ENCODE results near the gene PHACTR3. TPM values are rescaled to one million over a fixed set of nuclear protein-coding genes. Genes with fewer than 3 reads are reported as not detected.

The PHACTR3 gene
- total RNA-seq, 1 experiment from 2014 or later, result not detected

- no peak for DNase-seq
- H3K36me3 ChIP-seq, result no peaks in the 10 kb centered on the region
- H3K4me3 ChIP-seq, result no peak overlapping the region
- no peaks in the 10 kb centered on the region; the same call in 1 of the 2 replicates for H3K27me3 ChIP-seq
- no peaks in the 10 kb centered on the region; the same call in 1 of the 2 replicates for H3K9me3 ChIP-seq
Observed at GRCh38 chr20:59705651-59706399, 101.5 kb downstream of the PHACTR3 start.

DNA sequence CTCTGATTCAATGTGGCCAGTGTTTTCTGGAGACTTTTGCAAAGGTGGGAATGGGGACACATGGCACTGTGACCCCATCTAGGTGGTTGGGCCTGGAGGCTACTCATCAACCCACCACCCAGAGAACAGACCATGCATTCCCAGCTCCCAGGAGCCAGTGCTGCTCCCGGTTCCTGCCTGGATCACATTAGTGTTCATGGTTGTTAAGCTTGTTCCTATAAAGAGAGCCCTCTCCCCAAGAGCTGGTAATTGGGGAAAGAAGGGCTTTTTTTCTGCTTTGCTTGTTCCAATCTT lies 102.0 kb downstream of the PHACTR3 start:
- DNase-seq, result no peak
- Histone ChIP-seq H3K9me3 (no peaks in the 10 kb centered on the region; the same call in 1 of the 2 replicates), H3K4me3 (no peak overlapping the region), H3K27me3 (no peaks in the 10 kb centered on the region; the same call in 1 of the 2 replicates), H3K36me3 (no peaks in the 10 kb centered on the region)

- no peaks in the 10 kb centered on the region for H3K36me3 ChIP-seq
- no peak for DNase-seq
Observed at GRCh38 chr20:59708326-59708725, 104.0 kb downstream of the PHACTR3 start.

GRCh38 chr20:59709636-59710035 lies 105.3 kb downstream of the PHACTR3 start:
- no peak overlapping the region for H3K4me3 ChIP-seq
- H3K9me3 ChIP-seq, result no peaks in the 10 kb centered on the region; the same call in 1 of the 2 replicates
- no peak for DNase-seq
- no peaks in the 10 kb centered on the region for H3K27me3 ChIP-seq
- no peaks in the 10 kb centered on the region for H3K36me3 ChIP-seq

More at GRCh38 chr20:59708326-59708725, 104.0 kb downstream of the PHACTR3 start:
- H3K4me3 ChIP-seq, result no peak overlapping the region
- no peaks in the 10 kb centered on the region for H3K27me3 ChIP-seq
- H3K9me3 ChIP-seq, result no peaks in the 10 kb centered on the region; the same call in 1 of the 2 replicates

DNA sequence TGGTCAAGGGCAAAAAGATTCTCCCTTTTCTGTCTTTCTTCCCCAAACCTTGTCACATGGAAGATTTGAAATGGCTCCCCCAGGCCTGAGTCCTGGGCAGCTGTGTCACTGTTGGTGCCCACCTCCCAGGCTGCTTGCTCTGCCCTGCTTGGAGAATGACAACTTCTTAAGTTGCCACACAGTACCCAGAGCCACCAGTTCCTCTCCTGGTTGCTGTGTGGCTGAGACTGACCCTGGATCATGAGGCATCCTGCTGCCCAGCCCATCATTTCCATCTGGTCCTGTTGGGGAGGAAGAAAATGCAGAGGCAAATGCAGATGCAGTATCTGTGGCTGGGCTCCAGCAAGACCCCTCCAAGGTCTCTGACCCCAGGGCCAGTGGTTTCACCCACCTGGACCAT lies 113.7 kb downstream of the PHACTR3 start:
- Histone ChIP-seq H3K27me3 (no peaks in the 10 kb centered on the region), H3K36me3 (no peaks in the 10 kb centered on the region), H3K9me3 (no peaks in the 10 kb centered on the region), H3K4me3 (no peak overlapping the region)
- no peak for DNase-seq

GRCh38 chr20:59718751-59719150 lies 114.4 kb downstream of the PHACTR3 start:
- DNase-seq, result no peak
- H3K9me3 ChIP-seq, result no peaks in the 10 kb centered on the region
- no peak overlapping the region for H3K4me3 ChIP-seq
- no peaks in the 10 kb centered on the region for H3K27me3 ChIP-seq
- H3K36me3 ChIP-seq, result no peaks in the 10 kb centered on the region

GRCh38 chr20:59720013-59720412 lies 115.7 kb downstream of the PHACTR3 start:
- no peak for DNase-seq
- no peaks in the 10 kb centered on the region for H3K9me3 ChIP-seq

DNA sequence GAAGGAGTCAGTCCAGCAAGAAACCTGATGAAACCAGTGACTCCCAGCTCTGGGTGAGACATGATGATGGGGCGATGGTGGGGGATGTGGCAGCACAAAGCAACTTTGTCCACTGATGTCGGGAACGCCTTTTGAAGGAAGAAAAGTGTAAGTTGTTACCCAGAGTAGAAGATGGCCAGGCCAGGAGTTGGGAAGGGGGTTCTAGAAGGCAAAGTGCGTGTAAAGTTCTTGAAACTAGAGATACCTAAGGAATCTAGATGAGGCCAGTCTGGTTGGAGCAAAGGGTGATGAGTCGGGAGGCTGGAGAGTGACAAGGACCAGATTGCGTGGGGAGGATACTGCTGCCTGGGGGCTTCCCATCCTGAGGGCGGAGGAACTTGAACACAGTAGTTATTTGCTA lies 117.0 kb downstream of the PHACTR3 start:
- H3K27me3 ChIP-seq, result no peaks in the 10 kb centered on the region
- no peak for DNase-seq
- H3K4me3 ChIP-seq, result no peak overlapping the region
- no peaks in the 10 kb centered on the region for H3K36me3 ChIP-seq
- H3K9me3 ChIP-seq, result no peaks in the 10 kb centered on the region

More at GRCh38 chr20:59720013-59720412, 115.7 kb downstream of the PHACTR3 start:
- Histone ChIP-seq H3K4me3 (no peak overlapping the region), H3K36me3 (no peaks in the 10 kb centered on the region), H3K27me3 (no peaks in the 10 kb centered on the region)

GRCh38 chr20:59723108-59723500 lies 118.8 kb downstream of the PHACTR3 start:
- H3K27me3 ChIP-seq, result no peaks in the 10 kb centered on the region

DNA sequence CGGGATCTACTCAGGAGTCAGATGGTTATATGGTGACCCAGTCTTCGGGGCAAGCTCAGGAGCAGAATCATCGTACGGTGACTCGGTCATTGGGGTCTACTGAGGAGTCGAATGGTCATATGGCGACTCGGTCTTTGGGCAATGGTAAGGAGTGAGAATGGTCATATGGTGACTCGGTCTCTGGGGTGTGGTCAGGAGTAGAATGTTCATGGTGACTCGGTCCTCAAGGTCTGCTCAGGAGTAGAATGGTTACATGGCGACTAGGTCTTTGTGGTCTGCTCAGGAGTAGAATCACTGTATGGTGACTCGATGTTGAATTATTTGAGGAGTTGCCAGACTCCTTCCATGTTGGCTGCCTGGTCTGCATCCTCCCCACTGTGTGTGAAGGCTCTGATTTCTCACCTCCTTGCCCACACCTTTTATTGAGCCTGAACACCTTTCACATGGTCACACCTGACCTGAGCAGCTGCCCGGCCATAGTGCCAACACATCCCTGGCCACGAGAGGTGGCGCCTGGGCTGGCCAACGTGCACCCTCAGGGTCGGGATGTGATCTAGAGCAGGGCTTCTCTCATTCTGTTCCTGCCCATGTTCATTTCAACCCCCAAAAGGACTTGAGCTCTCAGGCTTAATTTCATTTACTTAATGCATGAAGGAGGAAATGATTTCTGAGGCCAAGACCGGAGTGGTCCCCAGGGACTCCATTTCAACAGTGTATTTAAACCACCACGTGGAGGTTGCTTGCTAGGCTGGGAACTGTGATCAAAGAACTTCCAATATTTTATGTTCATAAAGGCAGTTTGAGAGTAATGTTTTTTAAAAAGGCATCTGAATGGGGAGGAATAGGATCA lies 119.5 kb downstream of the PHACTR3 start:
- DNase-seq, result peak; percentile 51
- no peaks in the 10 kb centered on the region for H3K27me3 ChIP-seq

More at GRCh38 chr20:59723108-59723500, 118.8 kb downstream of the PHACTR3 start:
- Histone ChIP-seq H3K36me3 (no peaks in the 10 kb centered on the region), H3K9me3 (no peaks in the 10 kb centered on the region), H3K4me3 (no peak overlapping the region)
- DNase-seq, result no peak

DNA sequence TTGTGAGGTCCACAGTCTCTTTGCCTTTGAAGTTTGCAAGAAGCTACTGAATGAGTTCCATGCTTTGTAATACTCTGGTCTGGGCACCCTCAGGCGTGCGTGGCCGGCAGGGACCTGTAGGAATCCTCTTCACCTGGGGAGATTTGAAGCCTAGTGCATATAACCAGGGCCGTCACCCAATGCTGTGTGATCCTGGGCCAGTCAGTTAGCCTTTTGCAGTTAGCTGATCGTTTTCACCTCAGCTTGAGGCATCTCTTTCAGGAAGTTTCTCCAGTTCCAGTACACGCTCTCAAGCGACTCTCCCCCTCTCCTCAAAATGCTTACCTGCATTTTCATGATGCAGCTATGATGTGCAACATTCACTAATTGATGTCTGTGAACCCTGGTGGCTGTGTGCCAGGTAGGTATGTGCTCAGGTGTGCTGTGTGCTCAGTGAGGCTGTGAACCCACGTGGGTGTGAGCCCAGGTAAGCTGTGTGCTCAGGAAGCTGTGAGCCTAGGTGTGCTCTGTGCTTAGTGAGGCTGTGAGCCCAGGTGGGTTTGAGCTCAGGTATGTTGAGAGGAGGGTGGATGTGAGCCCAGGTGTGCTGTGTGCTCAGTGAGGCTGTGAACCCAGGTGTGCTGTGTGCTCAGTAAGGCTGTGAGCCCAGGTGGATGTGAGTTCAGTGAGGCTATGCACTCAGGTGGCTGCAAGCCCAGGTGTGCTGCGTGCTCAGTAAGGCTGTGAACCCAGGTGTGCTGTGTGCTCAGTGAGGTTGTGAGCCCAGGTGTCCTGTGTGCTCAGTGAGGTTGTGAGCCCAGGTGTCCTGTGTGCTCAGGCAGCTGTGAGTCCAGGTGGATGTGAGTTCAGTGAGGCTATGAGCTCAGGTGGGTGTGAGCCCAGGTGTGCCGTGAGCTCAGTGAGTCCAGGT lies 120.4 kb downstream of the PHACTR3 start:
- no peaks in the 10 kb centered on the region for H3K27me3 ChIP-seq
- no peak for DNase-seq
- H3K36me3 ChIP-seq, result no peaks in the 10 kb centered on the region
- no peaks in the 10 kb centered on the region for H3K9me3 ChIP-seq
- H3K4me3 ChIP-seq, result no peak overlapping the region

More for the DNA sequence above, 119.5 kb downstream of the PHACTR3 start:
- no peaks in the 10 kb centered on the region for H3K9me3 ChIP-seq
- H3K4me3 ChIP-seq, result no peak overlapping the region
- H3K36me3 ChIP-seq, result no peaks in the 10 kb centered on the region

GRCh38 chr20:59725476-59726280 lies 121.3 kb downstream of the PHACTR3 start:
- Histone ChIP-seq H3K27me3 (no peaks in the 10 kb centered on the region), H3K9me3 (no peaks in the 10 kb centered on the region), H3K36me3 (no peaks in the 10 kb centered on the region), H3K4me3 (no peak overlapping the region)
- DNase-seq, result peak; percentile 26

DNA sequence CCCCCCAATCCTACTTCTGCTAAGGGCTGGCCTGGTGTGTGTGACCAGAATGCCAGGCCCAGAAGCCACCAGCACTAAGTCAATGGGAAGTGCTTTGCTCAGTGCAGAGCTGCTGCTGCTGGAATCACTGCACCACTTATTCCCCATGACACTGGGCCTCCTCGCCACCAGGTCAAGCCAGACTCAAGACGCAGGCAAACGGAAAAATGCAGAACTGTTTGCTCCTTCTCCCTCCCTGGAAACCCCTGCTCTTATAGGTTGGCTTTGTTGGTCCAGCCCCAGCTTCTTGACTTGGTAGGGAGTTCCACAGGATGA lies 121.9 kb downstream of the PHACTR3 start:
- H3K9me3 ChIP-seq, result no peaks in the 10 kb centered on the region
- no peak overlapping the region for H3K4me3 ChIP-seq
- DNase-seq, result no peak
- H3K36me3 ChIP-seq, result no peaks in the 10 kb centered on the region
- no peaks in the 10 kb centered on the region for H3K27me3 ChIP-seq

- H3K36me3 ChIP-seq, result no peaks in the 10 kb centered on the region
- H3K9me3 ChIP-seq, result no peaks in the 10 kb centered on the region
- no peak overlapping the region for H3K4me3 ChIP-seq
- no peaks in the 10 kb centered on the region for H3K27me3 ChIP-seq
- no peak for DNase-seq
Observed at GRCh38 chr20:59728722-59729430, 124.5 kb downstream of the PHACTR3 start.

- no peaks in the 10 kb centered on the region for H3K36me3 ChIP-seq
- no peaks in the 10 kb centered on the region for H3K9me3 ChIP-seq
- no peak for DNase-seq
- H3K4me3 ChIP-seq, result no peak overlapping the region
- H3K27me3 ChIP-seq, result no peaks in the 10 kb centered on the region
Observed at GRCh38 chr20:59729506-59729905, 125.2 kb downstream of the PHACTR3 start.

DNA sequence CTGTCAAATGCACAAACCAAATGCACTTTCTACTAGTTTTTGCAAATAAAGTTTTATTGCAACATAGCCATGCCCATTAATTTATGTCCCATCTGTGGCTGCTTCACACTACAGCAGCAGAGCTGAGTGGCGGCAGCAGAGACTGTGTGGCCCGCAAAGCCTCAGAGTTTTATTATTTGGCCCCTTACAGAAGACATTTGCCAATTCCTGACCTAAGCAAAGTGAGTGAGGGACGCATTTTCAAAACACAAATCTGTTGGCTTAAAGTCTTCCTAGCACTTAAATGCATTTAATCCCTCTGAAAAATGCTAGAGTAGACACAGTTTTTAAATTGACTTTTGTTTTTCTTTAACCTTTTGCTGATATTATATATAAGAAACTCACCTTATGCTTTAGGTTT lies 126.4 kb downstream of the PHACTR3 start:
- H3K4me3 ChIP-seq, result no peak overlapping the region
- H3K36me3 ChIP-seq, result no peaks in the 10 kb centered on the region
- H3K9me3 ChIP-seq, result no peaks in the 10 kb centered on the region
- no peaks in the 10 kb centered on the region for H3K27me3 ChIP-seq
- no peak for DNase-seq

Measured in MG63 (cell line).